Measurements from ENCODE around the gene COX6B2. TPM values are rescaled to one million over a fixed set of nuclear protein-coding genes. Genes with fewer than 3 reads are reported as not detected.
"Not testable (repeated sequence)": the region's sequence is repeated elsewhere in the genome, so short reads cannot be mapped to it uniquely, and the experiment has no call there.

Gene COX6B2, protein sequence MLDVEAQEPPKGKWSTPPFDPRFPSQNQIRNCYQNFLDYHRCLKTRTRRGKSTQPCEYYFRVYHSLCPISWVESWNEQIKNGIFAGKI
- 0.92 and 2.7 TPM in 2 replicates for total RNA-seq (2014; rRNA removed; shearing (Covaris generic))

- DNase-seq (ENCODE audit: low spot score): no peak
Observed at GRCh38 chr19:55354698-55355212, at the start of gene COX6B2. TSS of gene COX6B2 (minus strand) at chr19:55354719. CDS start at chr19:55354521, 198 bp downstream.

- DNase-seq (ENCODE audit: low spot score): no peak
Observed at GRCh38 chr19:55402509-55402908, 48.0 kb upstream of the COX6B2 start.

DNA sequence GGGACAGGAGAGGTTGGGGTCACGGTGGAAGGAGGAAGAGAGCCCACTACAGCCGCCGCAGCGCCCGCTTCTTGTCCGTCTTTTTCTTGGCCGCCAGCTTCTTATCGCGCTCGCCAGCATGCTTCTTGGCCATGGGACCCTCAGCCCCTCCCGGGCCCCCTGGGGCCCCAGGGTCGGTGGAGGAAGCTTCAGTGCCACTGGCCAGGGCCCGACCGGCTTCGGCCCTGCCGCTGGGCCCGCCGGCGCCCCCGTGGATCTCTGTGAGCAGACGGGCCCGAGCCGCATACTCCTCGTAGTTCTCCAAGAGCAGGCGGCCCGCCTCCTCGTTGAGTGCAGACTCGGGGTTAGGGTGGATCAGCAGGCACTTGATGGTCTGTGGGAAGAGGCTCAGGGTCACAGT, 46.9 kb upstream of the COX6B2 start:
- not testable (repeated sequence) for DNase-seq (ENCODE audit: low spot score)

- no peak for DNase-seq (ENCODE audit: low spot score)
Observed at GRCh38 chr19:55400281-55401087, 46.0 kb upstream of the COX6B2 start.

- DNase-seq (ENCODE audit: low spot score): no peak
Observed at GRCh38 chr19:55398200-55398925, 43.8 kb upstream of the COX6B2 start.

DNA sequence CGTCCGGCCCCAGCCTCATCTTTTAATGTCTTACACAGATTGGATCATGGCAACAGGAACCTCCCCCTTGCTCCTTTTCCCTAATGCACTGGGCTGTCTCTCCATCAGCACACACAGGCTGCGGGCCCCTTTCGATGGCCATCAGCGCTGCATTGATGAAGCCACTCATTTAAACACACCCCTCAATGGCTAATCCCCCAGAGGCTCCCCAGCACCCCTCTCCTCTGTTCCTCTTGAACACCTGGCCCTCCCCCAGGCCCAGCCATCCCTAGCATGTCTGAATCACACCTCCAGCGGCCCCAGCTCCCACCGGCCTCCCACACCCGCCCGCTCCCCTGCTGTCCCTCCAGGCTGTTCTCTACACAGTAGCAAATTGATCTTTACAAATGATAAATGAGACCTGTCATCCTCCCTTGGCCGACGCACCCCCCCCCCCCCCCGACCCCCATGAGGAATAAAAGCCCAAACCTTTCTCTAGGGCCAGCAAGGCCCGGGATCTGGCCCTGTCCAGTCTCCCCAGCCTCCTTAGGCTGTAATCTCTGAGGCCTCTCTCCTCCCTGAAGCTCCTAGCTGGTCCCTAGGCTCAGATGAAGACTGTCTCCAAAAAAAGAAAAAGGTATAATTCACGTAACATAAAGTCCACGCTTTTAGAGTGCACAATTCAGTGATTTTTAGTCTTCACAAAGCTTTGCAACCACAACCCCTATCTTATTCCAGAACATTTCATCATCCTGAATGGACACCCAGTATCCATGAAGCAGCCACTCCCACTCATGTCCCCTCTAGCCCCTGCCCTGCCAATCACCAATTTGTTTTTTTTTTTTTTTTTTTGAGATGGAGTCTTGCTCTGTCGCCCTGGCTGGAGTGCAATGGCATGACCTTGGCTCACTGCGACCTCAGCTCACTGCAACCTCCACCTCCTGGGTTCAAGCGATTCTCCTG, 38.6 kb upstream of the COX6B2 start:
- no peak for DNase-seq (ENCODE audit: low spot score)

DNA sequence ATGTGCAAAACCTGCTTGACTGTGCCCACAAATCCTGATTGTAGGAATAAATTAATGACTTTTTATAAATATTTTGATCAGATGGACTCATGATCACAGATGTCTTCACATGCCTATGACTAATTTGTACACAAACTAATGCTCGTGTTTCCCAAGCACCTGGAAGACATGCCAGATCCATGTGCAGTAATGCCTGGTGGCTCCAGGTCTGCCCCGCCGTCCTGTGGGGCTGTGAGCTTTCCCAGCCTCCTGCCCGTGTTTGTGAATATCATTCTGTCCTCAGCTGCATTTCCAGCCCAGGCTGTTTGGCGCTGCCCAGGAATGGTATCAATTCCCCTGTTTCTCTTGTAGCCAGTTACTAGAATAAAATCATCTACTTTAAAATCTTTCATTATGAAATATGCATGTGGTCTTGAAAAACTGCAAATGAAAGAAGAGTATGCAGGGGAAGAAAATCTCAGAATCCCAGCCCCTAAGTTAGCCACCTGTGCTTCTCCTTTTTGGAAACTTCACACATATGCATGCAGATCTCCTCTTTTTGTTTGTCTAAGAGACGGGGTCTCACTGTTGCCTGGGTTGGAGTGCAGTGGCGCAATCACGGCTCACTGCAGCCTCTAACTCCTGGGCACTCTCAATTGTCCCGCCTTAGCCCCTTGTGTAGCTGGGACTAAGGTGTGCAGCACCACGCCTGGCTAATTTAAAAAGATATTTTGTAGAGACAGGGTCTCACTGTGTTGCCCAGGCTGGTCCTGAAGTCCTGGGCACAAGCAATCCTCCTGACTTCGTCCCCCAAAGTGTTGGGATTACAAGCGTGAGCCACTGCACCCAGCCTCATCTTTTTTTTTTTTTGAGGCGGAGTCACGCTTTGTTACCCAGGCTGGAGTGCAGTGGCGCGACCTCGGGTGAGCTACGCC, 37.4 kb upstream of the COX6B2 start:
- DNase-seq (ENCODE audit: low spot score): no peak

- no peak for DNase-seq (ENCODE audit: low spot score)
Observed at GRCh38 chr19:55391191-55391670, 36.7 kb upstream of the COX6B2 start.

GRCh38 chr19:55390461-55390880, 36.0 kb upstream of the COX6B2 start:
- no peak for DNase-seq (ENCODE audit: low spot score)

DNA sequence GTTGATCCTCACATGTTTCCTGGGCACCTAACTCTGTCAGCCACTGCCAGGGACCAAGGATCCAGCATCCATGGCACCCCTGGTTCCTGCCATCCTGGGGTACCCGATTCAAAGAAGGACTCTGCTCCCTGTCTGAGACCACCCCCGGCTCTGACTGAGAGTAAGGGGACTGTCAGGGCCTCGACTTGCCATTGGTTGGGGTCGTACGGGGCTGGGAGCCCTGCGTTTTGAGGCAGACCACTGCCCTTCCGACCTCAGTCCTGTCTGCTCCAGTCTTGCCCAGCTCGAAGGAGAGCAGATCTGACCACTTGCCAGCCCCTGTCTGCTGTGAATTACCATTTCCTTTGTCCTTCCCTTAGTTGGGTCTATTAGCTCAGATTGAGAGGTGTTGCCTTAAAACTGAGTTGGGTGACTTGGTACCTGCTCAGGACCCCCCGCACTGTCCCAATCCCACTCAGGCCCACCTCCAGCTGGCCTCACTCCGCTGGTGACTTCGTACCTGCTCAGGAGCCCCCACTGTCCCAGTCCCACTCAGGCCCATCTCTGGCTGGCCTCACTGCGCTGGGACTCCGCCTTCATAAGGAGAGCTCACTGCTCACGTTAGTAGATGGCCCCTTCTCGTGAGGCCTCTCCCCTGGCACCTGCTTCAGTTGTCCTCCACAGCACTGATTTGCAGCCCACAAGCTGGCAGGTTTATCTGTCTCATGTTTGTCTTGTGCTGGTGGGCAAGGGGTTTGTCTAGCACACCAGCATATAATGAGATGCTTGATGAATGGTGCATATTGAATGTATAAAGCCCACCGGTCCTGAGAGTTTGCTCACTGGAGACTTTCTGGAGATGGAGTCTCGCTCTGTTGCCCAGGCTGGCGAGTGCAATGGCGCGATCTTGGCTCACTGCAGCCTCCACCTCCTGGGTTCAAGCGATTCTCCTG, 35.1 kb upstream of the COX6B2 start:
- DNase-seq (ENCODE audit: low spot score): no peak

- no peak for DNase-seq (ENCODE audit: low spot score)
Observed at GRCh38 chr19:55387736-55388497, 33.4 kb upstream of the COX6B2 start.

DNA sequence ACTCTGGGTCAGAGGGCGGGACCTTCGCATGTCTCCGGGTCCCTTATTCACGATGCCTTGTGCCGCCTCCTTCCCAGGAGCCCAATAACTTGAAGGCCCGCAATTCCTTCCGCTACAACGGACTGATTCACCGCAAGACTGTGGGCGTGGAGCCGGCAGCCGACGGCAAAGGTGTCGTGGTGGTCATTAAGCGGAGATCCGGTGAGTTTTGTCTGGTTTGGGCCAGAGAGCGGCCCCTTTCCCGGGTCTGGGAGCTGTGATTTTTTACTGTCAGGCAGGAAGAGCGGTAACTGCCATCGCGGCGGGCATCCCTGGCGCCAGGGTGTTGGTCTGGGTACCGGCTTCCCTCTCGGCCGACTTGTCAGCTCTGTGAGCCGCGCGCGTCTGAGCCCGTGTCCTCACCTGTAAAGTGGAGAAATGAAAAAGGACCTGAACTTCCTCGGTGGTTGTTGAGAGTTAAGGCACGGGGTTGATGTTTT, 32.0 kb upstream of the COX6B2 start:
- DNase-seq (ENCODE audit: low spot score): no peak

DNA sequence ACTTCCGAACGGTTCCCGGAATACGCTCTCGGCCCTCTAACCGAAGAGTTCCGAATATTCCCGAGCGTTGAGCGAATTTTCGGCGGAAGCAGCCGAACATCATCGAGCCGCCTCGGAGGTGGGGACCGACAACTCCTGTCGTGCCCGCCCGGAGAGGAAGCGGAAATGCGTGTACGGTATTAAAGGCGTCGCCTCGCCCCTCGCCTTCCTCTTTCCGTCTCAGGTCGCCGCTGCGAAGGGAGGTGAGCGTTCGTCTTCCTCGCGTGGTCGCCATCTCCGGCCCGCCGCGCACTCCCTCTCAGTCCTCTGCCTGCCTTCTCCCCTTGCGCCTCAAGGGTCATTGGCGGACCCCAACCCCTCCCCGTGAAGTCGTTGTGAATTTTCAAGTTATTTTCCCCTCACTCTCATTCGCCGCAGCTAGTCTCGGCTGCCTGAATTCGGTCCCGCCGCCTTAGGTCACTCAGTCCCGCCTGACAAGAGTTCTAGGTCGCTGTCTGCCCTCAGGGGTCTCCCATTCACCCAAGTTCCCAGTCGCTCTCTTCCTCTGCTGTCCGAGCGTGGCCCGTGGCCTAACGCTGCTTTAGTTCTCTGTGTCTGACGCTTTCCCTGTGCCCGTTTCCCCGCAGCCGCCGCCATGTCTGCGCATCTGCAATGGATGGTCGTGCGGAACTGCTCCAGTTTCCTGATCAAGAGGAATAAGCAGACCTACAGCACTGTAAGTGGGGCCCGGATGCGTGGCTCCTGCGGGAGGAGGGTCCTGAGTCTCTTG, 31.4 kb upstream of the COX6B2 start, which contains the start of gene RPL28:
Gene RPL28, plus strand, starts transcription at position 209 of the 769 bp plus-strand sequence. Its CDS starts 426 bp downstream, at position 635.
- peak; percentile 100 for DNase-seq (ENCODE audit: low spot score)

- DNase-seq (ENCODE audit: low spot score): peak; percentile 100
Observed at GRCh38 chr19:55384920-55385723, 30.6 kb upstream of the COX6B2 start.

GRCh38 chr19:55384131-55384919, 29.8 kb upstream of the COX6B2 start, which contains the start of gene TMEM238:
TSS of gene TMEM238 (minus strand) at chr19:55384292. CDS start at chr19:55384259, 33 bp downstream.
- peak; percentile 88 for DNase-seq (ENCODE audit: low spot score)

Measured in HT-29 (cell line).